ENCODE results near the gene LRP1B. TPM values are rescaled to one million over a fixed set of nuclear protein-coding genes. Genes with fewer than 3 reads are reported as not detected.

LRP1B gene
- total RNA-seq, 2 experiments from 2014 or later, result not detected

DNA sequence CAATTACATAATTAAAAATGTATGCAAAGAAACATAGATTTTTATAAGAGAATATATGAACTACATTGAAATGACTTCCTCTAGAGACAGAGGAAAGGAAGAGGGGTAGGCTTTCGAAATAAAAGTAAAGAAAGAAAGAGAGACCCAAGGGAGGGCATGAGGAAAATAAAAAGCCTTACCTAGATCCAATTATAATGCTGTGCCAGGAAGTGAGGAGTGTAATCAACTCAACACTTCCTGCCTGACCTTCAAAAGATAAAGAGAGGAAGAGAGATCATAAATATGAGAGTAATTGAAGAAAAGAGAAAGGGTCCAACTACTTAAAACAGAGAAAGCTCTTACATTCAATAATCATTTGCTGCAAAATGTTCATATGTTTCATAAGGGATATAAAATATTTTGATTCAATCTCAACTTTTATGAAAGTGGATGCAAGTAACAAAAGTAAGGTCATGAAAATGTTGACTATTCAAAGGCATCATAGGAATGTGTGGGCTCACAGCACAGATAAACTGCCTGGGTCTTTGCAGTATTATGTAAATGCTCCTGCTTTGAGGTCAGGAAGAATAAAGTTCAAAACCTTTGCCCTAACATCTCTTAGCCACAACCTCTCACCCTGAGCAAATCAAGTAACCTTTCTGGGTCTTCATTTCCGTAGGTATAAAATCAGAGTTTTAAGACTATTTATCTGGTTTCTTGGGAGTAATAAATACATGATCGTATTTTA lies 1237.7 kb downstream of the LRP1B start:
- CTCF ChIA-PET, result no interaction called here
- POLR2A ChIA-PET, result no interaction called here

DNA sequence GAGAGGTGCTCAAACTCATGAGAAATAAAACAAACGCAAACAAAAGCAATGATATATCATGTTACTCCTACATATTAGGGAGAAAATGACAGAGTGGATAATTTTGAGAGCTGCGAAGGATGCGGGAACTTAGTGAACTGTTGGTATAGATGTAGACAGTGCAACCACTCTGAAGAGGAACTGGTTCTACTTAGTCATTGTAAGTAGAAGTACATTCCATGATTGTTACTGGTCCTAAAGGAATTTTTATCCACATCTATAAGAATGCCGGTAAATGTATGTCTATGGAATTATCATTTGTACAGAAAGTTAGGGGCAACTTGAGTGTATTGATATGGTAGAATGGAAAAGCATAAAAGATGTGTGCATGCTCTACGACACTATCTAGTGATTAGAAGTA lies 1238.4 kb downstream of the LRP1B start:
- ChIA-PET CTCF (no interaction called here), POLR2A (no interaction called here)

DNA sequence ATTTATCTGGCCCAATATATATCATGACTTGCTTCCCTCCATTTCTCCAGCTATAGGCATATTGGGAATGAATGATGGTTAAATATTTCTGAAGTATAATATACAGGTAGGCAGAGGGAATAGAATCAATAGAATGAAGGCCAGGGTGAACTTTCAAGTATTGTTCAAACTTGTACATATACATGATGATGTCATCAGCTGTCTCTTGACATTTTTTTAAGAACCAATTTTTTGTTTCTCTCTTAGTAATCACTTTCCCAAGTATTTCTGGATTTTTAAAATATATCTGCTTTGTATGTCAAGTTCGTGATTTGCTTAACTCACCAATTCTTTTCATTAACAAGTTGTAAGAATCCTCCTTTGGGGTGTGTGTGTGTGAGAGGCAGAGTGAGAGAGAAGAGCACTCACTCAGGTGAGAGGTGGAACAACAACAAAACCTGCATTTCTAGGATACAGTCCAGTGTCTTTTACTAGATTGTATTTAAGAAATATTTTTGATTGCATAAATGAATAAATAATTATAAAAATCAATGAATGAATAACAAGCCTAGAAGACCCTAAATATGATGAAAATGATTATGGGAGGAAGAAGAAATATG lies 1239.1 kb downstream of the LRP1B start:
- CTCF ChIA-PET, result no interaction called here
- POLR2A ChIA-PET, result no interaction called here

DNA sequence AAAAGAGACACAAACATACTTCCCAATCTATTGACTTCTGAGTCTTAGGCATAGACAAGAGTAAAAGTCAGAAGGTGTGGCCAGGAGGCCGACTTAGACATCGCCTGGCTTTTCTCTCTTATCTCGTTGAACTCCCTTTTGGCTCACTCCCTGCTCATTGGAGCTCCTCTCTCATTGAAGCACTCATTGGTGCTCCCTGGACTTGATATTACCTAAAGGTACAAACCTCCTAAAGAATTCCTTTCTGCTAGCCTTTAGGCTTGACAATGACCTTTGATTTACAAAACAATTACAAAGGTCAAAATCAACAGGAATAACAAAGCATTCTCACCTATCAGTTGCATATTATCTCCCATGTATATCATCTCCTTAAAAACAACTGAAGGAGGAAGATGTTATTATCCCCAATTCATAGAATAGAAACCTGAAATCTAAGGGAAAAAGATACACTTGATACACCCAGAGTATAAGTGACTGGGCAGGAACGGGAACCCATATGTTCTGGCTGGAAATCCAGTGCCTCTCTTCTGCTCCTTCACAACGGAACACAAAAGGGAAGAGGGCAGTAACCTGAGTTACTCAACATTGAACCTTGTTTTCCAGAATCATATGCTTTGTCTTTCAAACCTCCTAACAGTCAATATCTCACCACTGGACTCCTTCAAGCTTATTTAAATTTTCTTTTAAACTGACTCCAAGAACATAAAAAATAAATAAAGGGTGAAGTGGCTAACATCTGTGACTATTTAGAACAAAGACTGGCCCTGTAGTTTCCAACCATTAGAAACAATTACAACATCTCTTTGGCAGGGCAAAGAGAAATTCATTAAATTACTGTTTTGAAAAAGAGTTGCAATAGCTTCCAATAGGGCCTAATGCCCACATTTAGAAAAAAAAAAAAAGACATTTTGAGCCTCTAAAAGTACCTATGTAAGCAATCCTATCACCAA lies 1247.9 kb downstream of the LRP1B start:
- POLR2A ChIA-PET, result no interaction called here
- CTCF ChIA-PET, result no interaction called here

DNA sequence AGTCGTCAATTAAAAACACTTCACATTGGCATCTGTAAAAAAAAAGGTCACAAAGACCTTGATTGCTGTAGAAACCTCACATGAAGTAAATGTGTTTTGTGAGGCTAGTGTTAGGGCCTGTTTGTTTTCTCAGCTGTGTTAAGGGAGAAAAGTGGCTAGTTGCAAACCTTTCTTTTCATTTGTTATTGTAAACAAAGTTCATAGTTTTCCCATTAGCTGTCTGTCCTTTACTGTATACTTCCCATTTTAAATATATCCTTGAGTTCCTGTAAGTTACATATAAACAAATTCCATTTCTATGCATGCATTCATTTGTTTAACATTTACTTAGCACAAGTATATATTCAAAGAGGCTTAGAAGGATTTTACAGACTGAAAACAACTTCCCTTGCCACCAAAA lies 1250.2 kb downstream of the LRP1B start:
- CTCF ChIA-PET, result no interaction called here

DNA sequence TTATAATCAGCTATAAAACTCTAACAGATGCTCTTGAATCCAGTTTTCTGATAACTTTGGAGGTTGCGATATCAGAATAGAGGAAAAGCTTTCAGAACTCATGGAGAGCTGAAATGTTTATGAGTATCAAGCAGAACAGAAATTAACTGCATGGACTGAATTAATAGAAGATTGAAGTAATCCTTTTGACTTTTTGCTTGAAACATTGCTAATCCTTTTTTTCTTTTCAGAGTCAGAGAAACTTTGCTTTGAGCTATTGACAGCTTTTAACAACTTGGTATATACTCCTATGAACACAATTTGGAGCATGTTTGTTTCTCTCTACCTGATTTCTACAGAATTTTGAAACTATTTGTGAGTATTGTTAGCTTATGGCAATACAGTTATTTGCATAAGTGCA lies 1254.8 kb downstream of the LRP1B start:
- ChIA-PET POLR2A (no interaction called here), CTCF (no interaction called here)

More for the DNA sequence above, 1250.2 kb downstream of the LRP1B start:
- POLR2A ChIA-PET, result no interaction called here

DNA sequence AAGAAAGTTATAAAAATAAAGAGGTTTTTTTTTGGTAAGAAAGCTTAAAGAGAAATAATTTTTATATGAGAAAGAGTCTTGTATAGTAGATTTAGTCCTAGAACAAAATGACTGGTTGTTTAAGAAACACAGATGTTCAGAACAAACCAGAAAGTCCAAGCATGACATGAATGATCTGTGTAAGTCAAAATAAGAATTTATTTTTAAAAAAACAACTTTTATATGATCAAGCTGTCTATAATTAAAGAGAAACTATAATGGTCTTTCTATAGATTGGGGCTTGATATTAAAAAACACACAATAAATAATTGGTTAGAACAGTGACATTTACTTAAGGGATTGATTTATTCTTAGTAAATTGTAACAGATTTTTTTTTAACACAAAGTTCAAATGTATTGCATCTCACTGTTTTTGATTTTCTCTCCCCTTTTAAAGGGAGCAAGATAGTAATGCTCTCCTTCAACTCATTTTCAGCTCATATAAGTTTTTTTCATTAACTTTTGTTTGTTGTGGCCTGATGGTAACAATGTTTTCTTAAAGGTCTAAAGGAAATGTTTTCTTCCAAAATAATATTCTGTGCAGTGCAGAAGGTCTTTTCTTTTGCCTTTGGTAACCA lies 1256.8 kb downstream of the LRP1B start:
- CTCF ChIA-PET, result no interaction called here
- POLR2A ChIA-PET, result no interaction called here

DNA sequence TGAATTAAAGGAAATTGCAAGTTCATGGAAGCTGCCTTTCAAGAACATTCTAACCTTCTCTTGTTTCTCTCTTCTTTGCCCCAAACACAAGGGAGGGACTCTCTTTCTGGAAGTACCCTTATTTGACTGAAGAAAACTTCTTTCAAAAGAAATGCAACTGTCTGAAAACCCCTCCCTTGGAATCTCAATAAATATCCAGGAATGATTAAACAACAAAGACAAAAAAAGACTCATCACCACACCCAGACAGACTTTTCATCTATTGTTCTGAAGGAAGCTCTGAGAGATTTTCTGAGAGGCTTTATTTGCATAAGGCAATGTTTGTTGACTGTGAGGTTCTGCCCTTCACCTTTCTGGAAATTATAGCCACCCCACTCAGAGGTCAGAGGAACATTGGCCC lies 1260.9 kb downstream of the LRP1B start:
- CTCF ChIA-PET, result interaction anchor here (0.6 kb wide), 1 partner anchor 9 kb away, joined by 3 read pairs; no protein-coding TSS in a partner anchor
- POLR2A ChIA-PET, result no interaction called here

DNA sequence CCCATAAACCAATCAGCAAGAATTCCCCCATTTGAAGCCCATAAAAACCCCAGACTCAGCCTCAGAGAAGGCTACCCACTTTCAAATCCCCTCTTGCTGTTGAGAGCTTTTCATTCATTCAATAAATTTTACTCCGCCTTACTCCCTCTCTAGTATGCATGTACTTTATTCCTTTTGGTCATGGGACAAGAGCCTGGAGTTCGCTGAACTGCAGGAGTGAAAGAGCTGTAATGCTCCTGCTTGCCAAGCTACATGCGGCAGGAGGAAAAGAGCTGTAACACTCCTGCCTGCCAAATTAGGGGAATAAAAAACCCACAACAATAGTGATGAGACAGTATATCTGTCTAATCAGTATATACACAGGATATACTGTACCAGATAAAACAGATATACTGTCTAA lies 1261.7 kb downstream of the LRP1B start:
- ChIA-PET POLR2A (no interaction called here), CTCF (no interaction called here)

DNA sequence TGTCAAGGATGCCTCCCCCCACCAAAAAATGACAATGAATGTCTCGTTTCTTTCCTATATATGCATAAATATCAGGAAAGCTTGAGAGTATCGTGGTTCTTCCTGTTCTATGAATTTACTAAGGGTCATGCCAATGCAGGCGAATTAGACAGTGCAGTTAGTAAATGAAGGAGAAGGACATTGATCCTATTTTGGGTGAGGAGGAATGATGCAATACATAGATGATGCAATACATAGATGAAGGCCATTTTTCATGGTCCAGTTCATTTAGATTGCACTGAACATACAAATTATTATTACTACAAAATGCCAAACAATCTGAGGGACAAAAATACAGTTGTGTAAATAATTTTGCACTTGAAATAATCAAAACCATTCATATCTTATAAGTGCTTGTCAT lies 1265.0 kb downstream of the LRP1B start:
- CTCF ChIA-PET, result no interaction called here
- POLR2A ChIA-PET, result no interaction called here

DNA sequence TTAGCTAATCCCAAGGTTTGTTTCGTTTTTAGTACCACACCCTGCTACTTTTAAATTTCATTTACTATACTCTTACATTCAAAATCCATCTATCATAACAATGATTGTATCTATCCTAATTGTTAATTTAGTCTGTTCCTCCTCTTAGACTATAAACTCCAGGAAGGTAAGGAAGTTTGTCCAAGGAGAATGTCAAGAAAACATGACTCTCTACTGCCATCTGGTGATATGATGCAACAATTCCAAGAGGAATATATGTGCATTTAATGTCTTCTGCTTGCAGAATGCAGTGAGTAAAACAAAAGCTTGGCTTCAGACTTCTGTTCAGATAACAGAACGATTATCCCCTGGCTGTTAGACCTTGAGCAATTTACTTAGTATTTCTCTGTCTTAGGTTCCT lies 1267.1 kb downstream of the LRP1B start:
- ChIA-PET CTCF (no interaction called here), POLR2A (no interaction called here)

DNA sequence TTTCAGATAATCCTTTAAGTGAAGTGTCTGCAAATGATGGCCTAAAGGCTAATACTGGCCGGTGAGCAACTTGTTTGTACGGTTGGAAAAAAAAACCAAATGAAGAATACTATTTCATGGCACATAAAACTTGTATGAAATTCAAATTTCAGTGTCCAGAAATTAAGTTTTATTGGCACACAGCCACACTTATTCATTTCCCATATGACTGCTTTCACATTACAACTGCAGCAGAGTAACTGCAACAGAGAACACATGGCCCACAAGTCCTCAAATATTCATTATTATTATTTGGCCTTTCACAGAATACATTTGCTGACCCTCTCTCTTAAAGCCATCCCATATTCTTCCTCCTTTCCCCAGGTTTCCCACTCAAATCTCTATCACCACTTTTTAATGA lies 1268.6 kb downstream of the LRP1B start:
- CTCF ChIA-PET, result no interaction called here

DNA sequence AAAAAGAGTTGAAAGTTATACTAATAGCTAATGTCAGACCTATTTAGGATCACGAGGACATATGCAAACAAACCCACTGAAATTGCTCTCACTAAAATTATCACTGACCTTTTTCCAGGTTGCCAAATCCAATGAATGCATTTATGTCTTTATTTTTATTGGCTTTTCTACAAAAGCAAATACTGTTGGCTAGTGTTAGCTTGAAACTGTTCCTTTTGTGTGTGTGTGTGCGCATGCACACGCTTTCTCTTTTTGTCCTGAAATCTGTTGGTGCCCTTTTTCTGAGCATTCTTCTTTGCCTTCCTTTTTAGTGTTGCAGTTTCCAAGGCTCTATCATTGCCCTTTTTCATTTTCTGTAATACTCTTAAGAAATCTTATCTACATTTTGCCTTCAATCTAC lies 1269.2 kb downstream of the LRP1B start:
- ChIA-PET POLR2A (no interaction called here), CTCF (no interaction called here)

More for the DNA sequence above, 1268.6 kb downstream of the LRP1B start:
- POLR2A ChIA-PET, result no interaction called here

DNA sequence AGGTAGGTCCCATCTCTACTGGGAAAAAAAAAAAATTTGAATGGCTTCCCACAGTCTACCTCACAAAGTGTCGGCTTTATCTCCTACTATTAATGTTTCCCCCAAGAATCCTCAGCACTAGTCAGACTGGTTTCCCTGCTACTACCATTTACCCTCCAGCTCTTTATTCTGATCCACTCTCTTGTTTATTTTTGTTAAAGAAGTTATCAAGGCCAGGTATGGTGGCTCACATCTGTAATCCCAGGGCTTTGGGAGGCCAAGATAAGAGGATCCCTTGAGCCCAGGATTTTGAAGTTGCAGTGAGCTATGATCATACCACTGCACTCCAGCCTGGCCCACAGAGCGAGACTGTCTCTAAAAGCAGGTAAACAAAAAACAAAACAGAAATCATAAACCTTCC lies 1275.3 kb downstream of the LRP1B start:
- POLR2A ChIA-PET, result no interaction called here
- CTCF ChIA-PET, result no interaction called here

DNA sequence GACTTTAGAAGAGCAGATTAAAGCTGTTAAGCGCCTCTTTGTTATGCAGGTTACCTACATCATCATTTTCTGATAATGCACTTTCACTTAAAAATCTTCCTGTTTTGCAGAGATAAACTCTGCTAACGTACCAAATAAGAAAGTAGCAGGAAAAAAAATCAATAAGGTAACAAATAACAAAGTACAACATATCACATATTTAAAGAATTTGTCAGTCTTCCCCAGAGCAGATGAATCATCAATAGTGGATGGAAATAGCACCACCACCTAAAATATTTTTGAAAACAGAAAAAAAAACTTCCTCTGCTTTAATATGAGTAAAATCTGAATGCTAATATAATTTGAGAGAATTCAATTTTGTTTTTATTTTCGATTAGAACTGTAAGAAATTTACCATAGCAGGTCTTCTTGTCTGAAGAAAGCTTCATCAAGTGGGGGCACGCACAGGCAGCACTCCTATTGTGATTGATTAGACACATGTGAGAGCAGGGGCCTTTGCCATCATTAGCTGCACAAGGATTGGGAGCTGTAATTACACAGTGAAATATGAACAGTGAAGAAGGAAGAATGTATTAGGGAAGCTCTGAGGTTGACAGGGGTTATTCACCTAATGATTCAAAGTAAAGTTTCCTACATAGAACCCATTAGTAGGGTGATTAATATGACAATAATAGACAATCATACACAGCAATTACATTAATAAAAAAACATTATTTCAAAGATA lies 1279.4 kb downstream of the LRP1B start:
- POLR2A ChIA-PET, result no interaction called here

DNA sequence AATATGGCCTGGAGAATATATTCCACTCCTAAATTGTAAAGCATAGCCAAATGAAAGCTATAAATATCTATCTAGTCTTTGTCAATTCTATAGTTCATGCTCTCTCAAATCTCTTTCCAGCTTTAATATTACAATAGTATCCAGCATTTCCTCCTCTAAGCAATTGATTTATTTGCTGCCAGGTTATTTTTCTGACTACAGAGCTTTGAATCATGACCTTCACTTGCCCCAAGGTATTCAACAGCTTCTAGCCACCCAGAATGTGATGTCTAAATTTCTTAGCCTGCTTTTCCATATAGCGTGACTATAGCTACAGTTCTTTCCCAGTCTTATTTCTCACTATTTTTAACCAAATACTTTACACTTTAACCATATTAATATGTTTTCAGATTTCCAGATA lies 1287.6 kb downstream of the LRP1B start:
- ChIA-PET CTCF (no interaction called here), POLR2A (no interaction called here)

More for the DNA sequence above, 1279.4 kb downstream of the LRP1B start:
- CTCF ChIA-PET, result no interaction called here

DNA sequence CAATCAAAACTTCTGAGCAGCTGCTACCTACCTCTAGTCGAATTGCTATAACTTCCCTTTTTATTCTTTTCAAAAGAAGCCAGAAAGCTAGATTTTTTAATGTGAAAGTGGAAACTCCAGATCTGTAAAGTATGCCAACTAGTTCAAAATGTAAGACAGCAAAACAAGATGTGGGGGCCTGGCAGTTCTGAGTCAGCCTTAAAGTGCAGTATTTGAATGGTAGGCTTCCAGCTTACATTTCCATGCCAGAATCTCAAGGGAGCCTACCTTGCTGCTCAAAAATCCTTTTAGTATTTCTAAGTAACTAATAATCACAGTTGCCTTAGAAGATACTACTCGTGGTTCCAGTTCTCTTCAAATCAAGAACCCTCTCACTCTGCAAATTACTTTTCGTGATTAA lies 1288.7 kb downstream of the LRP1B start:
- CTCF ChIA-PET, result no interaction called here
- POLR2A ChIA-PET, result no interaction called here

DNA sequence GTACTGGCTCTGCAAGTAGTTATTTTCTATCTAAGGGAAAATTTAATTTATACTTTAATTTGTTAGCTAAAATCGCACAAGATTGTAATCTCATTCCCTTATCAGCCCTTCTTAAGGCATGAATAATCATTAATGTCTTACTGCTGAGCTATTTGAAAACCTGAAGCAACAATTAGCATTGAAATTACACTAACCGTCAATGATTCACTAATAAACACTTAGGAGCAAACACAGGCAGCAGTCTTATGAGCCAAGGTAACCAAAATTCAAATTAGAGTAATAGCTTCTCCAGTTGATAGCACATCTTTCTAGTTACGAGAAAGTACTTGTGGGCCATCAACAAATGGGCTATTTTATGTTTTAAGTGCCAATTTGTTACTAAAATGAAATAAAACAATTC lies 1289.7 kb downstream of the LRP1B start:
- CTCF ChIA-PET, result no interaction called here
- POLR2A ChIA-PET, result no interaction called here

DNA sequence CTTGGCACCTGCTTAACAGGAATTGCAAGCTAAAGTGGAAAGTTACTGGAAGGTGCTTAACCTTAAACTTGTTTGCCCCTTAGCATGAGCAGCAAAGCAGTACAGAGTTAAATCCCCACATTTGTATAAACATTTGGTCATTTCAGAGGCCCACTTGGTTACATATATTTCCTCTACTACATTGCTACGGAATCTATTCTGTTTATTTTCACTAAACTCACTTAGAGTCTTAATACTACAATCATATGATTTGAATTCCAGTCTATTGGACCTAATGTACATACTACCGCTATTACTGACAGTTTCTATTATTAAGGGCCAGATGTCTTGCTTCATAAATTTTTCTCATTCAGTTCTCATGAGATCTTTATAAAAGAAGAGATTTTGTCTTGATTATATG lies 1294.0 kb downstream of the LRP1B start:
- POLR2A ChIA-PET, result no interaction called here
- CTCF ChIA-PET, result no interaction called here

DNA sequence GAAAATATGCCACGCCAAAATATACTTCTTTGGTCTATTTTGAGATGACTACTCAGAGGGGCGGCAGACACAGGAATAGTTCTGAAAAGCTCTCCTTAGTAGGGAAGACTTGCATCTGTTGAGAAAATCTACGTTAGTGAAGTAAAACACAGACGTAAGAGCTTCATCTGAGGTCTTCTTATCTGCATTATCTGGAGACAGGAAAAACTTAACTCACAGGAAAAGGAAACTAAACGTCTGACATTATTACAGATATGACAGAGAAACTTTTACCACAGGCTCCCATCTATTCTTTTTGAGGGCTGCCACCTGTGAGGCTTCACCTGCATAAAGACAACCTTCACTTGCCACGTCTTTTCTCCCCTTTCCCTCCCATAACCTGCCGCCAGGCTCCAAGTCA lies 1295.7 kb downstream of the LRP1B start:
- ChIA-PET CTCF (no interaction called here), POLR2A (no interaction called here)
